SH-SY5Y (cell line): Measurements from ENCODE around the gene DNAH8.

ENCODE experiments used
- GATA2 ChIP-seq: IDR thresholded peaks from 2 replicates; pipeline ENCODE4 v1.6.1; 2011; ENCODE audit warnings: mild to moderate bottlenecking, low read depth, low read length
- GATA3 ChIP-seq: IDR thresholded peaks from 2 replicates; pipeline ENCODE4 v1.6.1; 2011; ENCODE audit warnings: low read depth, mild to moderate bottlenecking, low read length, moderate library complexity

Gene DNAH8, protein sequence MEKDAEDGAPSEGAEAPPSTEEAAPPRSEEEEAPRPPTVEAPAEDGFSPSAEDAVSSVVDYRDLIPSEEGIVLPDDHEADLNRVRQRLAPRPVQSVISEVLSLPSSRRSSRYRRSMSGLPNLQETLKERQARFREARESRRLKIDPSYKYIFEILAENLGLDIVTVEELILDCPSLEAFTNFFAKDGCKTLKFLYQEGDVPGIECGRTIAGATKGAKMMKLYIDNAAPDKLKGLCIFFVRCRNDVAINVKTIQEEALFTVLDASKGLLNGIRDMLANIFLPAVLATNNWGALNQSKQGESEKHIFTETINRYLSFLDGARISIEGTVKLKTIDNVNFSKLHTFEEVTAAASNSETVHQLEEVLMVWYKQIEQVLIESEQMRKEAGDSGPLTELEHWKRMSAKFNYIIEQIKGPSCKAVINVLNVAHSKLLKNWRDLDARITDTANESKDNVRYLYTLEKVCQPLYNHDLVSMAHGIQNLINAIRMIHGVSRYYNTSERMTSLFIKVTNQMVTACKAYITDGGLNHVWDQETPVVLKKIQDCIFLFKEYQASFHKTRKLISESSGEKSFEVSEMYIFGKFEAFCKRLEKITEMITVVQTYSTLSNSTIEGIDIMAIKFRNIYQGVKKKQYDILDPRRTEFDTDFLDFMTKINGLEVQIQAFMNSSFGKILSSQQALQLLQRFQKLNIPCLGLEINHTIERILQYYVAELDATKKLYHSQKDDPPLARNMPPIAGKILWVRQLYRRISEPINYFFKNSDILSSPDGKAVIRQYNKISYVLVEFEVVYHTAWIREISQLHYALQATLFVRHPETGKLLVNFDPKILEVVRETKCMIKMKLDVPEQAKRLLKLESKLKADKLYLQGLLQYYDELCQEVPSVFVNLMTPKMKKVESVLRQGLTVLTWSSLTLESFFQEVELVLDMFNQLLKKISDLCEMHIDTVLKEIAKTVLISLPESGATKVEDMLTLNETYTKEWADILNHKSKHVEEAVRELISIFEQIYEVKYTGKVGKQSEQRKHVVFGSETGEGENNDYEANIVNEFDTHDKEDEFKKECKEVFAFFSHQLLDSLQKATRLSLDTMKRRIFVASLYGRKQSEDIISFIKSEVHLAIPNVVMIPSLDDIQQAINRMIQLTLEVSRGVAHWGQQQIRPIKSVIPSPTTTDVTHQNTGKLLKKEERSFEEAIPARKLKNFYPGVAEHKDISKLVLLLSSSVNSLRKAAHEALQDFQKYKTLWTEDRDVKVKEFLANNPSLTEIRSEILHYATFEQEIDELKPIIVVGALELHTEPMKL (N-terminal part only)

DNA sequence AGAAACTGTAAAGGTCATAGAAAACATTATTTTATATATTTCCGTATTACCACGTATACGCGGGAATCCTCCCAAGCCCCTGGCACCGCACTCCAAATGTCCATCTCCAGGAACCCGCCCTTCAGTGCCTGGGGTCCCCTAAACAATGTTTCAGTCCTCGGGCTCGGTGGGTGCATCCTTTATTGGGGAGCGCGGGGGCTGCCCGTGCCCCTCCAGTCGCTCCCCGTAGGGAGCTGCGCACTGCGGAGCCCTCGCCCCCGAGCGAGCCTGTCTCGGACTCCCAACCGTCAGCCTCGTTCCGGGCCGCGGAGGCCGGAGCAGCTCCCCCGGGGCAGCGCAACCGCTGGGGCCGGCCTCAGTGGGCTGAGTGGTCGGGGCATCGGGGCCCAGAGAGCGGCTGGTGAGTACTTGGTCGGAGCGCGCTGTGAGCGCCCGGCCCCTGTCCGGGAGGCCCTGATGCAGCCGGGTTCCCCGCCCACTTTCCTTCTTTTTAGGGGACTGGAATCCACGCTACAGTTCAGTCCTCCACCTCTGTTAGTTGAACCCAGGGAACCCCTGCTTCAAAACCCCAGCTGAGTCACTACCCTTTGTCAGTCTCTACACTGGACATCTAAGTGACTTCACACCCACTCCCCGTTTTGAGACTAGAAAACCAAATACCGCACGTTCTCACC lies at the start of gene DNAH8:
TSS of gene DNAH8 (plus strand) at position 296 of the 674 bp plus-strand sequence. CDS start 7,499 bp downstream, outside the sequence.
- TF ChIP-seq GATA2 (no peak), GATA3 (no peak)

DNA sequence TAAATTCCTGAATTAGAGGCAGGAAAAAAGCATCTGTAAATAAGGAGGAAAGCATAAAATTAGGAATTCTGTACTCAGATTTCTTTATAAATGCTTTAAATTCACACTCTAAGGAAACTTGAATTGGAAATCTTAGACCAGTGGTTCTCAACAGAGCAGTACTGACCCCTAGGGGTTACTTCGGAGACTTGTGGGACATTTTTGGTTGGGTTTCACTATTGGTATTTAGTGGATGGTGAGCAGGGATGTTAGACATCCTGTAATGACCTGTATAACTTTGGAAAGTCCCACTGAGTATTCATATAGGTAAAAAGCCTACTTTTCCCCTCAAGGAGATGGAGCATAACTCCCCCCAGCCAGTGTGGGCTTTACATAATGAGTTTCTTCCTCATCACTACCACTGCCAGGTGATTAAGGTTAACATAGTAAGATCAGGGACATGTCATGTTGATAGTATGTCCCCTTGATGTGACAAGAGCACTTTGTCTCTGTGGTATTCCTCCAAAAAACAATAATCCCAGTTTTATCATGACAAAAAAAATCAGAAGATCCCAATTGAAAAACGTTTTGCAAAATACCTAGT lies 43.1 kb upstream of the DNAH8 start:
- TF ChIP-seq GATA2 (no peak), GATA3 (no peak)

GRCh38 chr6:38673397-38674165 lies 41.5 kb upstream of the DNAH8 start:
- TF ChIP-seq GATA3 (no peak), GATA2 (no peak)

- TF ChIP-seq GATA3 (no peak), GATA2 (no peak)
These were observed 38.7 kb upstream of the DNAH8 start for GRCh38 chr6:38676236-38676973.

GRCh38 chr6:38676974-38677544 lies 38.1 kb upstream of the DNAH8 start:
- TF ChIP-seq GATA3 (no peak), GATA2 (no peak)

- TF ChIP-seq GATA2 (no peak), GATA3 (no peak)
These were observed 36.8 kb upstream of the DNAH8 start for GRCh38 chr6:38678178-38678760.

DNA sequence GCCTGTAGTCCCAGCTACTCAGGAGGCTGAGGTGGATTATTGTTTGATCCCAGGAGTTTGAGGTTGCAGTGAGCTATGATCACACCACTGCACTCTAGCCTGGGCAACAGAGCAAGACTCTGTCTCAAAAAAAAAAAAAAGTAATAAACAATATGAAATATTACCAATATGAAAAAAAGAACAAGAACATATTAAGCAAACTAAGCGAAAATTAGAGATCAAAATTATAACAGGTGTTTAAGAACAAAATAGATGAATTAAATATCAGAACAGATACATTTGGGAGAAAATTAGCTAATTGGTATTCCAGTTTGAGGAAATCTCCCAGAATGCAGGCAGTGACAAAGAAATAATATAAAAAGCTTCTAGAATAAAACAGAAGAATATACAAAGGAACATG lies 35.4 kb upstream of the DNAH8 start:
- TF ChIP-seq GATA3 (no peak), GATA2 (no peak)

DNA sequence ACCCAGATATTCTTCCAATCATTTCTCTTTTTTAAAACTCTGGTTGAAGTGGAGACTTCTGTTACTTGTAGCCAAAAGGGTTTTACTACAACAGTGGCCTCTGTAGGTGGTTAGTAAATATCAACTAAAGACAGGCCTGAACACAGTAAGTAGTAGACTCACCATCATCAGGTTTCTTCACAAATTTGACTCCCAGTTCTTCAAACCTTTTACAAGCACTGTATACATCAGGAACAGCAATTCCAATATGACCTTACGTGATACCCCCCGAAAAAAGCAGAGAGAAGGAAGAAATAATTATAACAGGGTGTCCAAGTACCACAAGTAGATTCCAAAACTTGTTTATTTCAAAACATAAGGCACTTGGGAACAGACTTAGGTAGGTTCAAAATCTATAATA lies 33.3 kb upstream of the DNAH8 start:
- TF ChIP-seq GATA3 (no peak), GATA2 (no peak)

GRCh38 chr6:38684237-38684636 lies 30.9 kb upstream of the DNAH8 start:
- TF ChIP-seq GATA2 (no peak), GATA3 (no peak)

GRCh38 chr6:38684904-38685303 lies 30.2 kb upstream of the DNAH8 start:
- TF ChIP-seq GATA3, result no peak
- no peak for TF ChIP-seq GATA2
